Prostate gland (tissue), 2 donors: ENCODE results near the gene RSRP1. TPM values are rescaled to one million over a fixed set of nuclear protein-coding genes. Genes with fewer than 3 reads are reported as not detected.
A peak's percentile ranks its signal among the peaks of the same experiment; 100 is the strongest.

Source experiments
- DNase-seq: peaks from one replicate; pipeline ENCODE4 v3.0.0-alpha.2; 2019; ENCODE audit warnings: low spot score
- H3K27ac ChIP-seq, 2 donors: fragments of 200-600 bp; sonication (generic); 2 replicates each; pipeline ENCODE4 v1.5.1; 2017 to 2019
- H3K27me3 ChIP-seq: fragments of 200-600 bp; sonication (generic); replicated peaks from 2 replicates; pipeline ENCODE4 v1.5.1; 2019; ENCODE audit not compliant: insufficient read depth
- H3K36me3 ChIP-seq, 2 donors: fragments of 200-600 bp; sonication (generic); 1 replicate in 1 of 2; 2 replicates in 1 of 2; pipeline versions ENCODE4 v1.5.1 to v1.8.1; 2017 to 2019
- H3K4me1 ChIP-seq: fragments of 200-600 bp; sonication (generic); replicated peaks from 2 replicates; pipeline ENCODE4 v1.5.1; 2019
- H3K4me3 ChIP-seq, 2 donors: fragments of 200-600 bp; sonication (generic); 2 replicates each; pipeline ENCODE4 v1.5.1; 2017 to 2019
- H3K9me3 ChIP-seq: fragments of 200-600 bp; sonication (generic); 2 replicates; pipeline ENCODE4 v1.5.1; 2017
- POLR2A ChIP-seq: fragments of 450-650 bp; IDR thresholded peaks from one replicate; pipeline ENCODE4 v1.6.1; 2016; ENCODE audit warnings: antibody characterized with exemption, mild to moderate bottlenecking
- POLR2AphosphoS5 ChIP-seq: sonication (generic); formaldehyde crosslinking; IDR thresholded peaks from one replicate; pipeline ENCODE4 v1.6.1; 2017; ENCODE audit warnings: antibody characterized with exemption
- WGBS: methylation state at CpG from one replicate; pipeline ENCODE4 v1.1.5; 2018; 5-methylcytosine and 5-hydroxymethylcytosine counted together
- intact Hi-C: fragments of 100-400 bp; cut with DNase I; formaldehyde crosslinking; loops from one replicate; pipeline ENCODE4 v1.14.2; 2022
- total RNA-seq, 2 donors: library from RNA; depleted of rRNA; stranded (reverse); fragments of >200 nt; gene quantifications; one replicate each; pipeline ENCODE4 v1.1.0, GENCODE V29; 2016
- TF ChIP-seq, protein P1 (sequence below), 4 experiments: fragments of 200-600 bp in 2 of 4; fragments of 450-650 bp in 2 of 4; sonication (generic) in 2 of 4; IDR thresholded peaks; 1 replicate in 3 of 4; 2 replicates in 1 of 4; pipeline ENCODE4 v1.5.1; 2016 to 2019; ENCODE audit warnings: antibody characterized with exemption in 4 of 4, mild to moderate bottlenecking in 2 of 4, moderate library complexity in 2 of 4

The RSRP1 gene
- total RNA-seq, 2 donors from 2014 or later, result 114 to 145 TPM

DNA sequence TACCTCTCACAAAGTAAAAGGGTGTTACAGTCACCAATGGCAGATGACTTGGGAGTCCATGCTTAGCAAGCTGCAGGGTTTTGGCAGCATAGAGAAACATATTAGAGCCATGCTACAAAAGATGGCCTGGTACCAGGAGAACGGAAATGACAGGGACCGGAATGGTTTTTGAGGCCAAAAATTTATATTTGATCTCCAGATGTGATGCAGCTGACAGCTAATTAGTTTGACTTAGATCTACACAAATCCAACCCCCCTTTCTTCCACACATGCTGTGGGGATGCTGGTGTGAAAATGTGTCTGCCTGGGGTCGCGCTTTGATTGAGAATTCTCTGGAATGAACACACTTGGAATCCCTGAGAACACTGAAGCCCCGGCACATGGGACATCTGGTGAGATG lies 41.5 kb downstream of the RSRP1 start:
- TF ChIP-seq, protein P1, sequence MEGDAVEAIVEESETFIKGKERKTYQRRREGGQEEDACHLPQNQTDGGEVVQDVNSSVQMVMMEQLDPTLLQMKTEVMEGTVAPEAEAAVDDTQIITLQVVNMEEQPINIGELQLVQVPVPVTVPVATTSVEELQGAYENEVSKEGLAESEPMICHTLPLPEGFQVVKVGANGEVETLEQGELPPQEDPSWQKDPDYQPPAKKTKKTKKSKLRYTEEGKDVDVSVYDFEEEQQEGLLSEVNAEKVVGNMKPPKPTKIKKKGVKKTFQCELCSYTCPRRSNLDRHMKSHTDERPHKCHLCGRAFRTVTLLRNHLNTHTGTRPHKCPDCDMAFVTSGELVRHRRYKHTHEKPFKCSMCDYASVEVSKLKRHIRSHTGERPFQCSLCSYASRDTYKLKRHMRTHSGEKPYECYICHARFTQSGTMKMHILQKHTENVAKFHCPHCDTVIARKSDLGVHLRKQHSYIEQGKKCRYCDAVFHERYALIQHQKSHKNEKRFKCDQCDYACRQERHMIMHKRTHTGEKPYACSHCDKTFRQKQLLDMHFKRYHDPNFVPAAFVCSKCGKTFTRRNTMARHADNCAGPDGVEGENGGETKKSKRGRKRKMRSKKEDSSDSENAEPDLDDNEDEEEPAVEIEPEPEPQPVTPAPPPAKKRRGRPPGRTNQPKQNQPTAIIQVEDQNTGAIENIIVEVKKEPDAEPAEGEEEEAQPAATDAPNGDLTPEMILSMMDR (IDR thresholded peaks at IDR 0.05), result no peak
- TF ChIP-seq POLR2A (no peak), POLR2AphosphoS5 (no peak)
- intact Hi-C loops, result loop anchor here (2.0 kb wide), 1 partner anchor 357 kb away; no protein-coding TSS in a partner anchor

GRCh38 chr1:25204797-25205480 lies 42.3 kb downstream of the RSRP1 start:
- TF ChIP-seq POLR2A (no peak), POLR2AphosphoS5 (no peak)
- TF ChIP-seq, protein P1 (IDR thresholded peaks at IDR 0.05), result peak; percentile 67 to 90 (median 68)
- Histone ChIP-seq H3K4me1 (no peaks in the 10 kb centered on the region), H3K4me3 (no peak overlapping the region), H3K9me3 (no peaks in the 10 kb centered on the region), H3K36me3 (no peaks in the 10 kb centered on the region), H3K27me3 (no peaks in the 10 kb centered on the region), H3K27ac (no peak overlapping the region)
- WGBS, result 51% methylated on average over 9 of the region's 9 CpGs
- DNase-seq, result no peak
- intact Hi-C loops, result loop anchor here (2.0 kb wide), 1 partner anchor 356 kb away; no protein-coding TSS in a partner anchor

More for the DNA sequence above, 41.5 kb downstream of the RSRP1 start:
- no peaks in the 10 kb centered on the region for H3K9me3 ChIP-seq
- H3K27ac ChIP-seq, result no peak overlapping the region
- H3K4me3 ChIP-seq, result no peak overlapping the region
- H3K27me3 ChIP-seq, result no peaks in the 10 kb centered on the region
- H3K36me3 ChIP-seq, result no peaks in the 10 kb centered on the region
- H3K4me1 ChIP-seq, result no peaks in the 10 kb centered on the region
- WGBS, result 91% methylated on average over 5 of the region's 5 CpGs
- no peak for DNase-seq

DNA sequence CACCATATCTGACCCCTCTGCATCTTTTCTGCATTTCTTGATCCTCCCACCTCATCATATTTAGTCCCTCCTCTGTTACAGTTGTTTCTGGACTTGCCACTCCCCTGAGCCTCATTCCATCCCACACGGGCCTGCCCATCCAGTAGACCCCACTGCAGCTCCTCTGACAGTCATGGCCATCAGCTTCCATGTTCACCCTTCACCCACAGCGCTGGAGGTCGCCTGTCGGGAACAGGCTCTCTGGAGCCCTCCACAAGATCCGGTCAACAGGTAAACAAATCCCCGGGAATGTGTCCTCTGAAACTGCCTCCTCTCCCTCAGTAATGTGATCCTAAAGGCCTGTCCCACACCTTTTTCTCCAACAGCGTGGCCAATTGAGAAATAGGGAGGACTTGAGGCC lies 46.2 kb downstream of the RSRP1 start:
- no peak for TF ChIP-seq POLR2A
- Histone ChIP-seq H3K36me3 (no peaks in the 10 kb centered on the region), H3K27ac (no peak overlapping the region), H3K4me1 (no peaks in the 10 kb centered on the region), H3K4me3 (no peak overlapping the region), H3K27me3 (no peaks in the 10 kb centered on the region), H3K9me3 (no peaks in the 10 kb centered on the region)
- intact Hi-C loops, result no loop called here
- no peak for DNase-seq
- WGBS, result 87% methylated on average over 7 of the region's 7 CpGs

DNA sequence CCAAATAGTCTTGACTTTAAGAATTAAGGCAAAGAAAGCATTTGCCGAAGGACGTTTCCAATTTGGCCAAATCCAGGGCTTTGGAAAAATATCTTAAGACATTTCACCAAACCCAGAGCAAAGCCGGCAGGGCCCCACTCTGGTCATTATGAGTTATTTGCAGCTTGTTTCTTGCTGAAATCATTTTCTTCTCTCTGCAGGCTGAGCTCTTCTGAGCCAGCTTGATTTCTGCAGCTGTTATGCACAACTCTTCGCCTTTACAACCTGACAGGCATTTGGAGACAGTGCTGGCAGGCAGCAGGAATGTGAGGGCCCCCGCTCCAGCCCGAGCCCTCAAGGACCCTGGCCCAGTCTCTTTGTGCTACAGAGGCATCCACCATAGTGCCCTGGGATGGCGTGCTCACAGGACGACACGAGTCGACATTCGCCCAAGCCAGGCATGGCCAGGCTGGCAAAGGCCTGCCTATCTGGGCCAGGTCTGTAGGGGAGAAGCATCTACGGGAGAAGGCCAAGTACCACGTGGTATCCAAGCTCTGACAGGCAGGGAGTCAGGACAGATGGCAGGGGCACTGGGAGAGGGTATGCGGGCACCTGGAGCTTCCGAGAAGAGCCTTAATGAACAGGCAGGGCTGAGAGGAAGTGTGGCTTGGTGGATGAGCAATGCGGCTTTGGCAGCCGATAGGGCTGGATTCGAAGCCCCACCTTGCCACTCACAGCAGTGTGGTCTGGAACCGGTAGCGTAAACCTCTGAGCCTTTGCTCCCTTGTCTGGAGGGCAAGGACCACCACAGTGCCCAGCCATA lies 47.2 kb downstream of the RSRP1 start:
- intact Hi-C loops, result no loop called here
- WGBS, result 60% methylated on average over 20 of the region's 20 CpGs
- no peaks in the 10 kb centered on the region for H3K9me3 ChIP-seq
- H3K27me3 ChIP-seq, result no peaks in the 10 kb centered on the region
- H3K4me1 ChIP-seq, result no peaks in the 10 kb centered on the region
- TF ChIP-seq, protein P1 (IDR thresholded peaks at IDR 0.05), result no peak
- TF ChIP-seq POLR2AphosphoS5 (no peak), POLR2A (no peak)
- H3K4me3 ChIP-seq, result no peak overlapping the region
- no peak for DNase-seq
- H3K27ac ChIP-seq, result peak overlapping the region in 1 of 2 donors; percentile 81
- H3K36me3 ChIP-seq, result no peaks in the 10 kb centered on the region

- Histone ChIP-seq H3K36me3 (no peaks in the 10 kb centered on the region), H3K9me3 (no peaks in the 10 kb centered on the region), H3K4me1 (no peaks in the 10 kb centered on the region), H3K27ac (peak overlapping the region; percentile 74 to 81), H3K27me3 (no peaks in the 10 kb centered on the region), H3K4me3 (peak overlapping the region in 1 of 2 donors; percentile 1)
- TF ChIP-seq POLR2AphosphoS5 (peak; percentile 91), POLR2A (peak; percentile 13)
- TF ChIP-seq, protein P1 (IDR thresholded peaks at IDR 0.05), result peak in 1 of 4 experiments; percentile 25
- WGBS, result 41% methylated on average over 20 of the region's 20 CpGs
- intact Hi-C loops, result no loop called here
- DNase-seq, result peak; percentile 88
Observed at GRCh38 chr1:25198663-25199252, 48.5 kb downstream of the RSRP1 start.
